ENCODE data around the gene LIPT1. TPM values are rescaled to one million over a fixed set of nuclear protein-coding genes. Genes with fewer than 3 reads are reported as not detected.

The LIPT1 gene
- total RNA-seq = 5.8 and 8.0 TPM in 2 replicates

GRCh38 chr2:99154643-99155536 is at the start of gene LIPT1, which contains the start of gene TSGA10:
LIPT1 (plus strand) TSS chr2:99154967; CDS start chr2:99161958, 6,991 bp downstream.
TSGA10 (minus strand) TSS chr2:99154942; CDS start chr2:99109439, 45,503 bp downstream.

GRCh38 chr2:99141110-99142108 is 13.4 kb upstream of the LIPT1 start, which contains the start of gene C2orf15:
C2orf15 (plus strand) TSS chr2:99141707; CDS start chr2:99150559, 8,852 bp downstream.

GRCh38 chr2:99180755-99181623 is 26.2 kb downstream of the LIPT1 start, which contains the start of the genes MITD1 and MRPL30:
MITD1 (minus strand) TSS chr2:99181058; CDS start chr2:99180981, 77 bp downstream.
MRPL30 (plus strand) TSS chr2:99181184; CDS start chr2:99186204, 5,020 bp downstream.

Other genes starting within 250 kb of the LIPT1 start
- 0.12 and 0.13 TPM in 2 replicates for gene CRACDL, start 218.7 kb upstream of the LIPT1 start, total RNA-seq
- gene C2orf15, start 13.3 kb upstream of the LIPT1 start, total RNA-seq = not detected in 2 replicates
- 2.7 and 2.8 TPM in 2 replicates for gene TSGA10, start within 50 bp of the LIPT1 start, total RNA-seq
- gene MITD1, start 26.1 kb downstream of the LIPT1 start, total RNA-seq = 22.3 and 24.2 TPM in 2 replicates
- 30.6 and 35.1 TPM in 2 replicates for gene MRPL30, start 26.2 kb downstream of the LIPT1 start, total RNA-seq
- not detected in 2 replicates for gene LYG2, start 100.7 kb downstream of the LIPT1 start, total RNA-seq
- gene LYG1, start 146.2 kb downstream of the LIPT1 start, total RNA-seq = 0.26 TPM in 1 of 2 replicates, not detected in the other
- gene TXNDC9, start 181.4 kb downstream of the LIPT1 start, total RNA-seq = 48.0 and 52.8 TPM in 2 replicates
- 24.7 and 31.5 TPM in 2 replicates for gene EIF5B, start 182.4 kb downstream of the LIPT1 start, total RNA-seq

Data from aortic smooth muscle cell (primary cell).